Measurements from ENCODE around the gene ZNRD2.

The ZNRD2 gene

DNA sequence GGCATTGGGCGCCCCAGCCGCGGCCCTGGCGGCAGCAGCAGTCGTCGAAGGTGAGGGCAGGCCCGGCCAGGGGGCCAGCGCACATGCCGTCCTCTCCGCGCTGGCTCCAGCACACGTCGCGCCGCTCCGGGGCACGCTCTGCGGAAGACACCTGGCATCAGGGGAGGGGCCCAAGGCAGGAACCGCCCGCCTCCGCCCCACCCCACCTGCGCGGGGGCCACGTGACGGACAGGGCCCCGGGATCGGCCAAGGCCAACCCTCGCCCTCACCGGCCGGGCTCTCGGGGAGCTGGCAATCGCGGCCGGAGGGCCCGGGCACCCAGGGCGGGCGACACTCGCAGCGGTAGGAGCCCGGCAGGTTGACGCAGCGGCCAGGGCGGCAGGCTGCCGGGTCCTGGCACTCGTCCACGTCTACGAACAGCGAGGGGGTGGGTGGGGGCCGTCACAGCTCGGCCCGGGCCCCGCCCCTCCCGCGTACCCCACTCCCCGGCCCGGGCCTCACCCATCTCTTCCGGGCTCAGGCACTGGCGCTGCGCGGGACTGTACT, 30.5 kb upstream of the ZNRD2 start:
- Histone ChIP-seq H3K9me3 (ENCODE audit: control insufficient read depth, insufficient read depth, low read depth, low read length) (no peaks in the 10 kb centered on the region), H3K27me3 (ENCODE audit: control insufficient read depth, insufficient read depth, low read length) (peaks cover 47% of the 10 kb centered on the region), H3K9ac (ENCODE audit: low read length) (peak overlapping the region; percentile 54), H3K27ac (ENCODE audit: low read depth, low read length) (no peak overlapping the region), H3K4me3 (ENCODE audit: low read depth, low read length) (peak overlapping the region; percentile 80), H3K4me1 (ENCODE audit: control insufficient read depth, insufficient read depth, low read length) (peaks cover 3% of the 10 kb centered on the region; the same call in 1 of the 2 replicates), H3K36me3 (ENCODE audit: control insufficient read depth, insufficient read depth, low read length) (peaks cover 27% of the 10 kb centered on the region)

- Histone ChIP-seq H3K4me3 (ENCODE audit: low read depth, low read length) (peak overlapping the region; percentile 80), H3K27ac (ENCODE audit: low read depth, low read length) (no peak overlapping the region), H3K9ac (ENCODE audit: low read length) (peak overlapping the region; percentile 54), H3K9me3 (ENCODE audit: control insufficient read depth, insufficient read depth, low read depth, low read length) (no peaks in the 10 kb centered on the region), H3K4me1 (ENCODE audit: control insufficient read depth, insufficient read depth, low read length) (peaks cover 3% of the 10 kb centered on the region; the same call in 1 of the 2 replicates), H3K27me3 (ENCODE audit: control insufficient read depth, insufficient read depth, low read length) (peaks cover 54% of the 10 kb centered on the region), H3K36me3 (ENCODE audit: control insufficient read depth, insufficient read depth, low read length) (peaks cover 20% of the 10 kb centered on the region)
Measured at GRCh38 chr11:65540290-65541092, 29.8 kb upstream of the ZNRD2 start.

- peak overlapping the region; percentile 80 for H3K4me3 ChIP-seq (ENCODE audit: low read depth, low read length)
- H3K9me3 ChIP-seq (ENCODE audit: control insufficient read depth, insufficient read depth, low read depth, low read length), result no peaks in the 10 kb centered on the region
- H3K4me1 ChIP-seq (ENCODE audit: control insufficient read depth, insufficient read depth, low read length), result peaks cover 9% of the 10 kb centered on the region
- no peak overlapping the region for H3K27ac ChIP-seq (ENCODE audit: low read depth, low read length)
- peaks cover 63% of the 10 kb centered on the region for H3K27me3 ChIP-seq (ENCODE audit: control insufficient read depth, insufficient read depth, low read length)
- H3K9ac ChIP-seq (ENCODE audit: low read length), result no peak overlapping the region
- H3K36me3 ChIP-seq (ENCODE audit: control insufficient read depth, insufficient read depth, low read length), result peaks cover 12% of the 10 kb centered on the region; the same call in 1 of the 2 replicates
Measured at GRCh38 chr11:65541093-65541982, 28.9 kb upstream of the ZNRD2 start.

DNA sequence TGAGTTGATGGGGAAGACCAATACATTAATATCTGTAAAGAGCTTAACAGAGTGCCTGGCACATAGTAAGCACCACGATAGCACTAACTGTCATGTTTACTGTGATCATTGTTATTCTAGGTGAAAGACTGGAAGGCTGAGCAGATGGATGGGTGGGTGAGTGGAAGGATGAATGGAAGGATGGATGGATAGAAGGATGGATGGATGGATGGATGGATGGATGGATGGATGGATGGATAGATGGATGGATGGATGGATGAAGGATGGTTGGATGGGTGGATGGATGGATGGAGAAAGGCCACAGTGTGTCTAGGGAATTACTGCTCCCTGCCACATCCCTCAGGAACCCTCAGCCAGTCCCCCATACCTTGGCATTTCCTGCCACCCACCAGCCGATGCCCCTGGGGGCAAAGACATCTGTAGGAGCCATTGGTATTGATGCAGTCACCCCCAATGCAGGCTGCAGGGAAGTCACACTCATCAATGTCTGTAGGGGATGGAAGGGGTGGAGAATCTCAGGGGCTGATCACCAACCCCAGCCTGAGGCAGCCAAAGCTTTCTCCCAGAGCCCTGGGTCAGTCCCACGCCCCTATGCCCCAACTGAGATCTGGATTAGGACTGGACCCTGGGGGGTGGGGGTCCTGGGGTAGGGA, 27.4 kb upstream of the ZNRD2 start:
- peaks cover 12% of the 10 kb centered on the region for H3K4me1 ChIP-seq (ENCODE audit: control insufficient read depth, insufficient read depth, low read length)
- no peak overlapping the region for H3K27ac ChIP-seq (ENCODE audit: low read depth, low read length)
- H3K27me3 ChIP-seq (ENCODE audit: control insufficient read depth, insufficient read depth, low read length), result peaks cover 72% of the 10 kb centered on the region

DNA sequence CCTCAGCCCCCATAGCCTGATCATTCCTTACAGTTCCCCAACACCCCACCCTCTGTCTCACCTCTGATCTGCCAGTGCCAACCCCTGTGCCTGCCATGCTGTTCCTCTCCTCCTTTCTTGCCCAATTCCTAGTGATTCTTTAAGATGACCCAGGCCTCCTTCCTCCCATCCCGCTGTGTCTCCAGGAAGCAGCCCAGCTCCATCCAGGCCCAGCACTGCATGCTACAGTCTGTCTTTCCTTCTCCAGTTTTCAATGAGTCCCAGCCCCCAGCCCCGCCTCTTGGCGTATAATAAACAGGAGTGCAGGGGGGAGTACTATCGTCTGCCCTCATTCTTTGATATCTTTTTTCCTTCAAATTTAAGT, 24.4 kb upstream of the ZNRD2 start:
- Histone ChIP-seq H3K9me3 (ENCODE audit: control insufficient read depth, insufficient read depth, low read depth, low read length) (no peaks in the 10 kb centered on the region), H3K4me1 (ENCODE audit: control insufficient read depth, insufficient read depth, low read length) (peaks cover 12% of the 10 kb centered on the region), H3K4me3 (ENCODE audit: low read depth, low read length) (peak overlapping the region; percentile 74), H3K9ac (ENCODE audit: low read length) (no peak overlapping the region), H3K27me3 (ENCODE audit: control insufficient read depth, insufficient read depth, low read length) (peaks cover 63% of the 10 kb centered on the region), H3K36me3 (ENCODE audit: control insufficient read depth, insufficient read depth, low read length) (no peaks in the 10 kb centered on the region), H3K27ac (ENCODE audit: low read depth, low read length) (no peak overlapping the region)

More for the DNA sequence above, 27.4 kb upstream of the ZNRD2 start:
- Histone ChIP-seq H3K9ac (ENCODE audit: low read length) (no peak overlapping the region), H3K36me3 (ENCODE audit: control insufficient read depth, insufficient read depth, low read length) (peaks cover under 1% of the 10 kb centered on the region; the same call in 1 of the 2 replicates), H3K9me3 (ENCODE audit: control insufficient read depth, insufficient read depth, low read depth, low read length) (no peaks in the 10 kb centered on the region), H3K4me3 (ENCODE audit: low read depth, low read length) (no peak overlapping the region)

- H3K27me3 ChIP-seq (ENCODE audit: control insufficient read depth, insufficient read depth, low read length), result peaks cover 68% of the 10 kb centered on the region
- no peaks in the 10 kb centered on the region for H3K36me3 ChIP-seq (ENCODE audit: control insufficient read depth, insufficient read depth, low read length)
- no peak overlapping the region for H3K9ac ChIP-seq (ENCODE audit: low read length)
- peaks cover 11% of the 10 kb centered on the region for H3K4me1 ChIP-seq (ENCODE audit: control insufficient read depth, insufficient read depth, low read length)
- no peak overlapping the region for H3K27ac ChIP-seq (ENCODE audit: low read depth, low read length)
- H3K9me3 ChIP-seq (ENCODE audit: control insufficient read depth, insufficient read depth, low read depth, low read length), result no peaks in the 10 kb centered on the region
- H3K4me3 ChIP-seq (ENCODE audit: low read depth, low read length), result peak overlapping the region; percentile 74
Measured at GRCh38 chr11:65546217-65546958, 23.9 kb upstream of the ZNRD2 start.

- Histone ChIP-seq H3K9ac (ENCODE audit: low read length) (no peak overlapping the region), H3K4me3 (ENCODE audit: low read depth, low read length) (peak overlapping the region; percentile 28; the same call in 1 of the 2 replicates), H3K36me3 (ENCODE audit: control insufficient read depth, insufficient read depth, low read length) (no peaks in the 10 kb centered on the region), H3K27ac (ENCODE audit: low read depth, low read length) (no peak overlapping the region), H3K4me1 (ENCODE audit: control insufficient read depth, insufficient read depth, low read length) (peaks cover 18% of the 10 kb centered on the region), H3K27me3 (ENCODE audit: control insufficient read depth, insufficient read depth, low read length) (peaks cover 62% of the 10 kb centered on the region), H3K9me3 (ENCODE audit: control insufficient read depth, insufficient read depth, low read depth, low read length) (no peaks in the 10 kb centered on the region)
Measured at GRCh38 chr11:65547446-65548125, 22.7 kb upstream of the ZNRD2 start.

DNA sequence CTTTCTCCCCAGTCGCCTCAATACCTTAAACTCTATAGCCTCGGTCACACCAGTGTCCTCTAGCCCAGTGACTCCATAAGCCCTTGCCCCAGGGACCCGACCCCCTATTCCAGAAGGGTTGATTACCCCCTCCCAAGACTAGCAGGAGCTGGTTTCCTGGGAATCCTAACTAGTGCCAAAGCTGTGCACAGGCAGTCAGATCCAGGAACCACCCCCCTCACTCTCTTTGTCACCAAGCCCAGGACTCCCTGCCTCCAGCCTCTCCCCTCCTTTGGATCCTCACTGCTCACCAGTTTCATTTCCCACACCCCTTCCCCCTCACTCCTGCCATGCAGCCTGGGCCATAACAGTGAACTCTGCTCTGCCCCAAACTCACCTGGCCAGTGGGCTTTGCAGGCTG, 21.9 kb upstream of the ZNRD2 start:
- no peak overlapping the region for H3K27ac ChIP-seq (ENCODE audit: low read depth, low read length)
- no peak overlapping the region for H3K4me3 ChIP-seq (ENCODE audit: low read depth, low read length)
- H3K4me1 ChIP-seq (ENCODE audit: control insufficient read depth, insufficient read depth, low read length), result peaks cover 20% of the 10 kb centered on the region

DNA sequence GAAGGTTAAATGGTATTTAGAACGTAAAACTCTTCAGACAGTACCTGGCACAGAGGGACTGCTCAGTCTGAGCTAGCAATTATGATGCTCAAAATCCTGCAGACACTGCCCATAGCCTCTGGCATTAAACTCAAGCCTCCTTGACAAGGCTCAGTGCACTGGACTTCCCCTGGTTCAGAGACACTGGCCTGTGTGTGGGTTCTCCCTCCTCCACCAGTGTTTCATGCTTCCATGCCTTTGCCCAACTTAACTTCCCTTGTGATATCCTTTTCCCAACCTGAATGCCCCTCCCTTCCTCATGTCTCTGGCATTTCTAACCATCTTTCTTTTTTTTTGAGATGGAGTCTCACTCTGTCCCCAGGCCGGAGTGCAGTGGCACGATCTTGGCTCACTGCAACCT, 21.2 kb upstream of the ZNRD2 start:
- H3K4me1 ChIP-seq (ENCODE audit: control insufficient read depth, insufficient read depth, low read length), result peaks cover 23% of the 10 kb centered on the region
- no peak overlapping the region for H3K27ac ChIP-seq (ENCODE audit: low read depth, low read length)
- H3K4me3 ChIP-seq (ENCODE audit: low read depth, low read length), result no peak overlapping the region
- H3K9ac ChIP-seq (ENCODE audit: low read length), result no peak overlapping the region
- no peaks in the 10 kb centered on the region for H3K9me3 ChIP-seq (ENCODE audit: control insufficient read depth, insufficient read depth, low read depth, low read length)
- H3K27me3 ChIP-seq (ENCODE audit: control insufficient read depth, insufficient read depth, low read length), result peaks cover 61% of the 10 kb centered on the region
- no peaks in the 10 kb centered on the region for H3K36me3 ChIP-seq (ENCODE audit: control insufficient read depth, insufficient read depth, low read length)

More for the DNA sequence above, 21.9 kb upstream of the ZNRD2 start:
- Histone ChIP-seq H3K9me3 (ENCODE audit: control insufficient read depth, insufficient read depth, low read depth, low read length) (no peaks in the 10 kb centered on the region), H3K27me3 (ENCODE audit: control insufficient read depth, insufficient read depth, low read length) (peaks cover 62% of the 10 kb centered on the region), H3K9ac (ENCODE audit: low read length) (no peak overlapping the region), H3K36me3 (ENCODE audit: control insufficient read depth, insufficient read depth, low read length) (no peaks in the 10 kb centered on the region)

Measured in HUES6 (cell line).